H9 (cell line): ENCODE measurements around the gene SSBP2. TPM values are rescaled to one million over a fixed set of nuclear protein-coding genes. Genes with fewer than 3 reads are reported as not detected.

ENCODE experiments used
- DNase-seq: peaks from one replicate; pipeline ENCODE4 v3.0.0-alpha.2; 2017
- H2AFZ ChIP-seq: one replicate; pipeline ENCODE4 v1.6.1; 2013; ENCODE audit warnings: mild to moderate bottlenecking, low read length, control low read depth, moderate library complexity
- H2AK5ac ChIP-seq: 2 replicates; pipeline ENCODE4 v1.6.1; 2013; ENCODE audit warnings: low read length, control low read depth, mixed read lengths; ENCODE audit not compliant: insufficient read length
- H2BK120ac ChIP-seq: one replicate; pipeline ENCODE4 v1.6.1; 2013; ENCODE audit warnings: low read depth, mild to moderate bottlenecking, low read length, control low read depth, inconsistent platforms; ENCODE audit not compliant: poor library complexity, severe bottlenecking
- H2BK12ac ChIP-seq: 2 replicates; pipeline ENCODE4 v1.6.1; 2013; ENCODE audit warnings: low read length, control low read depth, mixed read lengths, low read depth; ENCODE audit not compliant: insufficient read length
- H2BK15ac ChIP-seq: 2 replicates; pipeline ENCODE4 v1.6.1; 2013; ENCODE audit warnings: low read depth, low read length, control low read depth
- H2BK20ac ChIP-seq: one replicate; pipeline ENCODE4 v1.6.1; 2013; ENCODE audit warnings: low read depth, mild to moderate bottlenecking, low read length, control low read depth, inconsistent platforms; ENCODE audit not compliant: poor library complexity, severe bottlenecking
- H2BK5ac ChIP-seq: 2 replicates; pipeline ENCODE4 v1.6.1; 2013; ENCODE audit warnings: low read length, control low read depth, mixed read lengths; ENCODE audit not compliant: insufficient read length
- H3K14ac ChIP-seq: 2 replicates; pipeline ENCODE4 v1.6.1; 2013; ENCODE audit warnings: low read length, control low read depth; ENCODE audit not compliant: insufficient read depth
- H3K18ac ChIP-seq: 2 replicates; pipeline ENCODE4 v1.6.1; 2013; ENCODE audit warnings: low read depth, mild to moderate bottlenecking, mixed read lengths, low read length, control low read depth; ENCODE audit not compliant: insufficient read length
- H3K23ac ChIP-seq: 2 replicates; pipeline ENCODE4 v1.6.1; 2013; ENCODE audit warnings: low read length, control low read depth, mixed read lengths, low read depth; ENCODE audit not compliant: insufficient read length
- H3K23me2 ChIP-seq: 2 replicates; pipeline ENCODE4 v1.6.1; 2013; ENCODE audit warnings: low read depth, mild to moderate bottlenecking, mixed read lengths, low read length, control low read depth; ENCODE audit not compliant: insufficient read length, poor library complexity, severe bottlenecking
- H3K27ac ChIP-seq: 2 replicates; pipeline ENCODE4 v1.5.1; 2013; ENCODE audit warnings: low read length, control low read depth, mixed read lengths, low read depth; ENCODE audit not compliant: insufficient read length
- H3K27me3 ChIP-seq: 2 replicates; pipeline ENCODE4 v1.6.1; 2013; ENCODE audit warnings: low read length, control low read depth, inconsistent platforms; ENCODE audit not compliant: insufficient read depth
- H3K4ac ChIP-seq: 2 replicates; pipeline ENCODE4 v1.6.1; 2013; ENCODE audit warnings: low read depth, mild to moderate bottlenecking, control low read depth, inconsistent platforms, low read length, moderate library complexity
- H3K4me1 ChIP-seq: 2 replicates; pipeline ENCODE4 v1.6.1; 2013; ENCODE audit warnings: low read length, control low read depth, inconsistent platforms; ENCODE audit not compliant: insufficient read depth
- H3K4me2 ChIP-seq: 2 replicates; pipeline ENCODE4 v1.6.1; 2013; ENCODE audit warnings: low read length, control low read depth, mixed read lengths; ENCODE audit not compliant: insufficient read length, insufficient read depth
- H3K56ac ChIP-seq: 2 replicates; pipeline ENCODE4 v1.6.1; 2013; ENCODE audit warnings: low read depth, mild to moderate bottlenecking, mixed read lengths, low read length, control low read depth; ENCODE audit not compliant: insufficient read length
- H3K79me1 ChIP-seq: 2 replicates; pipeline ENCODE4 v1.6.1; 2013; ENCODE audit warnings: low read depth, mild to moderate bottlenecking, moderate library complexity, low read length, control low read depth, inconsistent platforms; ENCODE audit not compliant: insufficient read depth, poor library complexity, severe bottlenecking
- H3K79me2 ChIP-seq: 2 replicates; pipeline ENCODE4 v1.6.1; 2013; ENCODE audit warnings: low read length, control low read depth, inconsistent platforms; ENCODE audit not compliant: insufficient read depth
- H3K9ac ChIP-seq: 2 replicates; pipeline ENCODE4 v1.6.1; 2013; ENCODE audit warnings: low read length, control low read depth, mixed read lengths; ENCODE audit not compliant: insufficient read length; ENCODE audit errors: extremely low read depth
- H3K9me3 ChIP-seq: one replicate; pipeline ENCODE4 v1.6.1; 2013; ENCODE audit warnings: low read depth, low read length, inconsistent platforms; ENCODE audit not compliant: control insufficient read depth
- H3T11ph ChIP-seq: one replicate; pipeline ENCODE4 v1.6.1; 2013; ENCODE audit warnings: mild to moderate bottlenecking, low read length, control low read depth, inconsistent platforms
- H4K20me1 ChIP-seq: one replicate; pipeline ENCODE4 v1.6.1; 2013; ENCODE audit not compliant: control insufficient read depth, insufficient read length, insufficient read depth
- H4K5ac ChIP-seq: 2 replicates; pipeline ENCODE4 v1.6.1; 2013; ENCODE audit warnings: low read depth, mild to moderate bottlenecking, mixed read lengths, low read length, control low read depth; ENCODE audit not compliant: insufficient read length
- H4K8ac ChIP-seq: replicated peaks from 2 replicates; pipeline ENCODE4 v1.6.1; 2013; ENCODE audit warnings: low read length, control low read depth, mixed read lengths, low read depth; ENCODE audit not compliant: insufficient read length
- H4K91ac ChIP-seq: 2 replicates; pipeline ENCODE4 v1.6.1; 2013; ENCODE audit warnings: low read depth, mild to moderate bottlenecking, moderate library complexity, mixed read lengths, low read length, control low read depth; ENCODE audit not compliant: insufficient read length
- H3K27ac Mint-ChIP-seq, 3 experiments: 2 replicates in 2 of 3; 3 replicates in 1 of 3; pipeline ENCODE4 v1.8.0; 2020 to 2021; ENCODE audit warnings: mixed read lengths in 3 of 3, mild to moderate bottlenecking in 1 of 3, moderate library complexity in 1 of 3
- H3K27me3 Mint-ChIP-seq: 2 replicates; pipeline ENCODE4 v1.8.0; 2021; ENCODE audit warnings: low read depth, mild to moderate bottlenecking, moderate library complexity, mixed read lengths
- H3K36me3 Mint-ChIP-seq, 3 experiments: 2 replicates in 2 of 3; 3 replicates in 1 of 3; pipeline ENCODE4 v1.8.0; 2020 to 2021; ENCODE audit warnings: low read depth in 3 of 3, mixed read lengths in 3 of 3; ENCODE audit not compliant: insufficient read depth in 1 of 3
- H3K4me1 Mint-ChIP-seq, 2 experiments: 2 replicates each; pipeline ENCODE4 v1.8.0; 2020; ENCODE audit warnings: mixed read lengths in 2 of 2
- H3K4me3 Mint-ChIP-seq, 2 experiments: 2 replicates in 1 of 2; 3 replicates in 1 of 2; pipeline ENCODE4 v1.8.0; 2020 to 2021; ENCODE audit warnings: mild to moderate bottlenecking in 2 of 2, mixed read lengths in 2 of 2, moderate library complexity in 1 of 2
- H3K9me3 Mint-ChIP-seq, 2 experiments: 2 replicates in 1 of 2; 3 replicates in 1 of 2; pipeline ENCODE4 v1.8.0; 2020; ENCODE audit warnings: mild to moderate bottlenecking in 2 of 2, mixed read lengths in 2 of 2, moderate library complexity in 1 of 2
- CTCF ChIP-seq: fragments of 200-600 bp; sonication (generic); conservative IDR thresholded peaks from 3 replicates; pipeline ENCODE4 v1.8.0; 2021; ENCODE audit warnings: antibody characterized with exemption, mild to moderate bottlenecking
- total RNA-seq: library from RNA; stranded (reverse); gene quantifications from 2 replicates; pipeline ENCODE4 v1.2.1, GENCODE V29; 2021

The SSBP2 gene
- total RNA-seq, 1 experiment from 2014 or later, result 35.6 TPM

- H3K4me2 ChIP-seq, result no peak overlapping the region
- H2BK20ac ChIP-seq, result no peak overlapping the region
- TF ChIP-seq CTCF, result no peak
- H3K9ac ChIP-seq, result no peak overlapping the region
- H3K27ac Mint-ChIP-seq, result no peak overlapping the region
- no peak overlapping the region for H4K91ac ChIP-seq
- H4K8ac ChIP-seq, result no peak overlapping the region
- H3K4me3 Mint-ChIP-seq, result no peak overlapping the region
- no peaks in the 10 kb centered on the region for H3K4me1 ChIP-seq
- no peak overlapping the region for H3K27ac ChIP-seq
- H3K79me2 ChIP-seq, result no peaks in the 10 kb centered on the region; the same call in 1 of the 2 replicates
- no peak overlapping the region for H2AK5ac ChIP-seq
- H3K23ac ChIP-seq, result no peak overlapping the region
- H3T11ph ChIP-seq, result no peak overlapping the region
- H2BK15ac ChIP-seq, result no peak overlapping the region
- H3K79me1 ChIP-seq, result no peaks in the 10 kb centered on the region
- H3K18ac ChIP-seq, result no peak overlapping the region
- H3K27me3 ChIP-seq, result no peaks in the 10 kb centered on the region
- DNase-seq, result no peak
- H2BK5ac ChIP-seq, result no peak overlapping the region
- no peaks in the 10 kb centered on the region for H3K23me2 ChIP-seq
- H3K4me1 Mint-ChIP-seq, result no peaks in the 10 kb centered on the region
- H3K56ac ChIP-seq, result no peak overlapping the region
- no peaks in the 10 kb centered on the region for H3K36me3 Mint-ChIP-seq
- no peaks in the 10 kb centered on the region for H4K20me1 ChIP-seq
- no peak overlapping the region for H4K5ac ChIP-seq
- no peaks in the 10 kb centered on the region for H3K27me3 Mint-ChIP-seq
- no peak overlapping the region for H2AFZ ChIP-seq
- H2BK120ac ChIP-seq, result no peak overlapping the region
- no peak overlapping the region for H3K4ac ChIP-seq
- no peak overlapping the region for H3K14ac ChIP-seq
- no peaks in the 10 kb centered on the region for H3K9me3 Mint-ChIP-seq
- H3K9me3 ChIP-seq, result no peaks in the 10 kb centered on the region
- H2BK12ac ChIP-seq, result no peak overlapping the region
These were observed 236.9 kb downstream of the SSBP2 start for GRCh38 chr5:81513982-81514381.
